WTC11 (cell line): ENCODE data around the gene B4GALT4. TPM values are rescaled to one million over a fixed set of nuclear protein-coding genes. Genes with fewer than 3 reads are reported as not detected.

Source experiments
- ATAC-seq: fragments of 200-7000 bp; cut with Tn5 transposase; 2 replicates; pipeline ENCODE4 v1.10.0; 2021; ENCODE audit warnings: mild to moderate bottlenecking, moderate library complexity
- CTCF ChIA-PET: fragments of 300-600 bp; sonication (Branson Sonifier 250); formaldehyde crosslinking; loops from one replicate; lab custom pipeline; 2021; ENCODE audit warnings: antibody characterized with exemption; lab: Charles Lee
- POLR2A ChIA-PET: fragments of 350-600 bp; sonication (Branson Sonifier 250); formaldehyde crosslinking; loops from one replicate; lab custom pipeline; 2021; ENCODE audit warnings: antibody characterized with exemption; lab: Charles Lee
- DNase-seq: peaks from one replicate; pipeline ENCODE4 v3.0.0; 2021; ENCODE audit warnings: low spot score
- H3K27ac Mint-ChIP-seq: 2 replicates; pipeline ENCODE4 v1.8.0; 2021; ENCODE audit warnings: mixed read lengths
- H3K27me3 Mint-ChIP-seq: 2 replicates; pipeline ENCODE4 v1.8.0; 2021; ENCODE audit warnings: low read depth, mild to moderate bottlenecking, moderate library complexity, mixed read lengths
- H3K36me3 Mint-ChIP-seq: 2 replicates; pipeline ENCODE4 v1.8.0; 2021; ENCODE audit warnings: mixed read lengths
- H3K4me1 Mint-ChIP-seq: 2 replicates; pipeline ENCODE4 v1.8.0; 2022; ENCODE audit warnings: mixed read lengths
- H3K4me3 Mint-ChIP-seq: 2 replicates; pipeline ENCODE4 v1.8.0; 2021; ENCODE audit warnings: mild to moderate bottlenecking, moderate library complexity, mixed read lengths
- H3K9me3 Mint-ChIP-seq: 2 replicates; pipeline ENCODE4 v1.8.0; 2021; ENCODE audit warnings: mixed read lengths
- EMX1 ChIP-seq: fragments of 250-450 bp; sonication (Bioruptor Pico); IDR thresholded peaks from 2 replicates; pipeline ENCODE4 v1.8.0; 2021; ENCODE audit warnings: mild to moderate bottlenecking
- ESRRA ChIP-seq: sonication (generic); formaldehyde crosslinking; IDR thresholded peaks from 2 replicates; pipeline ENCODE4 v1.8.1; 2022; ENCODE audit warnings: mild to moderate bottlenecking, missing genetic modification reagents, borderline replicate concordance
- ETV6 ChIP-seq: sonication (generic); formaldehyde crosslinking; IDR thresholded peaks from 2 replicates; pipeline ENCODE4 v1.8.1; 2022; ENCODE audit warnings: mild to moderate bottlenecking, missing genetic modification reagents
- FOXK1 ChIP-seq: sonication (generic); formaldehyde crosslinking; IDR thresholded peaks from 2 replicates; pipeline ENCODE4 v1.8.0; 2022; ENCODE audit warnings: mild to moderate bottlenecking, moderate library complexity, missing genetic modification reagents
- GRHL2 ChIP-seq: fragments of 250-450 bp; sonication (Bioruptor Pico); IDR thresholded peaks from 2 replicates; pipeline ENCODE4 v1.8.0; 2022; ENCODE audit warnings: mild to moderate bottlenecking, moderate library complexity; ENCODE audit not compliant: insufficient replicate concordance, severe bottlenecking
- HMGA2 ChIP-seq: fragments of 250-450 bp; sonication (Bioruptor Pico); IDR thresholded peaks from 2 replicates; pipeline ENCODE4 v1.4.0; 2021; ENCODE audit warnings: mild to moderate bottlenecking, moderate library complexity
- IRF2 ChIP-seq: sonication (generic); formaldehyde crosslinking; IDR thresholded peaks from 2 replicates; pipeline ENCODE4 v1.8.0; 2022; ENCODE audit warnings: low read depth, missing genetic modification reagents, borderline replicate concordance
- NR3C1 ChIP-seq: sonication (generic); formaldehyde crosslinking; conservative IDR thresholded peaks from 2 replicates; pipeline ENCODE4 v1.8.1; 2023; ENCODE audit warnings: low read depth, mild to moderate bottlenecking, missing genetic modification reagents
- ZNF219 ChIP-seq: sonication (generic); formaldehyde crosslinking; IDR thresholded peaks from 2 replicates; pipeline ENCODE4 v1.8.0; 2023; ENCODE audit warnings: missing genetic modification reagents, mild to moderate bottlenecking, borderline replicate concordance
- total RNA-seq: library from RNA; stranded (reverse); gene quantifications from 3 replicates; pipeline ENCODE4 v1.2.3, GENCODE V29; 2021
- TF ChIP-seq, protein P1 (sequence below): fragments of 250-450 bp; sonication (Bioruptor Pico); IDR thresholded peaks from 2 replicates; pipeline ENCODE4 v1.9.0; 2021; ENCODE audit warnings: mild to moderate bottlenecking
- TF ChIP-seq, protein P2 (sequence below): sonication (generic); formaldehyde crosslinking; IDR thresholded peaks from 2 replicates; pipeline ENCODE4 v1.8.1; 2022; ENCODE audit warnings: missing genetic modification reagents, borderline replicate concordance
- TF ChIP-seq, protein P3 (sequence below): fragments of 200-600 bp; IDR thresholded peaks from 2 replicates; pipeline ENCODE4 v1.8.0; 2022; ENCODE audit warnings: antibody characterized with exemption
- TF ChIP-seq, protein P4 (sequence below): sonication (generic); formaldehyde crosslinking; IDR thresholded peaks from 2 replicates; pipeline ENCODE4 v1.8.0; 2023; ENCODE audit warnings: mild to moderate bottlenecking, missing genetic modification reagents
- TF ChIP-seq, protein P5 (sequence below): sonication (generic); formaldehyde crosslinking; IDR thresholded peaks from 2 replicates; pipeline ENCODE4 v1.8.1; 2023; ENCODE audit warnings: mild to moderate bottlenecking, missing genetic modification reagents, moderate library complexity
- TF ChIP-seq, protein P6 (sequence below): sonication (generic); formaldehyde crosslinking; IDR thresholded peaks from 2 replicates; pipeline ENCODE4 v1.8.0; 2023; ENCODE audit warnings: missing genetic modification reagents
- TF ChIP-seq, protein P7 (sequence below): sonication (generic); formaldehyde crosslinking; IDR thresholded peaks from 2 replicates; pipeline ENCODE4 v1.8.1; 2022; ENCODE audit warnings: mild to moderate bottlenecking, missing genetic modification reagents, moderate library complexity, borderline replicate concordance
- TF ChIP-seq, protein P8 (sequence below): sonication (generic); formaldehyde crosslinking; IDR thresholded peaks from 2 replicates; pipeline ENCODE4 v1.8.1; 2023; ENCODE audit warnings: mild to moderate bottlenecking, missing genetic modification reagents, borderline replicate concordance

Gene B4GALT4
- total RNA-seq, 1 experiment from 2014 or later = 37.7 TPM

DNA sequence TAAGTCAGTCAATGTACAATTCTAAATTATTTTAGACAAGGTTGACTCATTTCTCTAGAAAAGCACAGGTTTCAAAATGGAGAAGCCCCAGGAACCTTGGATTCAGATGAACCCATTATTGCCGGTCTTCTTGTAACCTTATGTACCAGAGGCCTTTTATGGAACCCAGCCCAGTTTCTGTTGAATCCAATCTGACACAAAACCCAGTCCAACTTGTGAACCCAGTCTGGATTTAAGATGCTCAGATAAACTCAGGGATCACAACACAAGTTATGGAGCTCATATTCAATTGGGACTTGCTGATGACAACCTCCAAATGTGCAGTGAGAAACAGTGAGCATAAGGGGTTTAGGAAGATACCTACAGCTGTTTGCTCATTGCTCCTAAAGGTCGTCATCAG, 16.4 kb upstream of the B4GALT4 start:
- no peak for DNase-seq
- no peak overlapping the region for H3K4me3 Mint-ChIP-seq
- peaks cover 13% of the 10 kb centered on the region for H3K9me3 Mint-ChIP-seq
- POLR2A ChIA-PET = no interaction called here
- TF ChIP-seq, protein P1, sequence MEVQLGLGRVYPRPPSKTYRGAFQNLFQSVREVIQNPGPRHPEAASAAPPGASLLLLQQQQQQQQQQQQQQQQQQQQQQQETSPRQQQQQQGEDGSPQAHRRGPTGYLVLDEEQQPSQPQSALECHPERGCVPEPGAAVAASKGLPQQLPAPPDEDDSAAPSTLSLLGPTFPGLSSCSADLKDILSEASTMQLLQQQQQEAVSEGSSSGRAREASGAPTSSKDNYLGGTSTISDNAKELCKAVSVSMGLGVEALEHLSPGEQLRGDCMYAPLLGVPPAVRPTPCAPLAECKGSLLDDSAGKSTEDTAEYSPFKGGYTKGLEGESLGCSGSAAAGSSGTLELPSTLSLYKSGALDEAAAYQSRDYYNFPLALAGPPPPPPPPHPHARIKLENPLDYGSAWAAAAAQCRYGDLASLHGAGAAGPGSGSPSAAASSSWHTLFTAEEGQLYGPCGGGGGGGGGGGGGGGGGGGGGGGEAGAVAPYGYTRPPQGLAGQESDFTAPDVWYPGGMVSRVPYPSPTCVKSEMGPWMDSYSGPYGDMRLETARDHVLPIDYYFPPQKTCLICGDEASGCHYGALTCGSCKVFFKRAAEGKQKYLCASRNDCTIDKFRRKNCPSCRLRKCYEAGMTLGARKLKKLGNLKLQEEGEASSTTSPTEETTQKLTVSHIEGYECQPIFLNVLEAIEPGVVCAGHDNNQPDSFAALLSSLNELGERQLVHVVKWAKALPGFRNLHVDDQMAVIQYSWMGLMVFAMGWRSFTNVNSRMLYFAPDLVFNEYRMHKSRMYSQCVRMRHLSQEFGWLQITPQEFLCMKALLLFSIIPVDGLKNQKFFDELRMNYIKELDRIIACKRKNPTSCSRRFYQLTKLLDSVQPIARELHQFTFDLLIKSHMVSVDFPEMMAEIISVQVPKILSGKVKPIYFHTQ (CRISPR knock-in tag) = no peak
- TF ChIP-seq, protein P2, sequence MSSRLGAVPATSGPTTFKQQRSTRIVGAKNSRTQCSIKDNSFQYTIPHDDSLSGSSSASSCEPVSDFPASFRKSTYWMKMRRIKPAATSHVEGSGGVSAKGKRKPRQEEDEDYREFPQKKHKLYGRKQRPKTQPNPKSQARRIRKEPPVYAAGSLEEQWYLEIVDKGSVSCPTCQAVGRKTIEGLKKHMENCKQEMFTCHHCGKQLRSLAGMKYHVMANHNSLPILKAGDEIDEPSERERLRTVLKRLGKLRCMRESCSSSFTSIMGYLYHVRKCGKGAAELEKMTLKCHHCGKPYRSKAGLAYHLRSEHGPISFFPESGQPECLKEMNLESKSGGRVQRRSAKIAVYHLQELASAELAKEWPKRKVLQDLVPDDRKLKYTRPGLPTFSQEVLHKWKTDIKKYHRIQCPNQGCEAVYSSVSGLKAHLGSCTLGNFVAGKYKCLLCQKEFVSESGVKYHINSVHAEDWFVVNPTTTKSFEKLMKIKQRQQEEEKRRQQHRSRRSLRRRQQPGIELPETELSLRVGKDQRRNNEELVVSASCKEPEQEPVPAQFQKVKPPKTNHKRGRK (CRISPR knock-in tag) = no peak
- TF ChIP-seq EMX1 (CRISPR knock-in tag) (no peak), IRF2 (no peak), ZNF219 (no peak), NR3C1 (CRISPR knock-in tag) (no peak), GRHL2 (CRISPR knock-in tag) (no peak), ESRRA (CRISPR knock-in tag) (no peak), ETV6 (CRISPR knock-in tag) (no peak), FOXK1 (CRISPR knock-in tag) (no peak), HMGA2 (CRISPR knock-in tag) (no peak)
- TF ChIP-seq, protein P3, sequence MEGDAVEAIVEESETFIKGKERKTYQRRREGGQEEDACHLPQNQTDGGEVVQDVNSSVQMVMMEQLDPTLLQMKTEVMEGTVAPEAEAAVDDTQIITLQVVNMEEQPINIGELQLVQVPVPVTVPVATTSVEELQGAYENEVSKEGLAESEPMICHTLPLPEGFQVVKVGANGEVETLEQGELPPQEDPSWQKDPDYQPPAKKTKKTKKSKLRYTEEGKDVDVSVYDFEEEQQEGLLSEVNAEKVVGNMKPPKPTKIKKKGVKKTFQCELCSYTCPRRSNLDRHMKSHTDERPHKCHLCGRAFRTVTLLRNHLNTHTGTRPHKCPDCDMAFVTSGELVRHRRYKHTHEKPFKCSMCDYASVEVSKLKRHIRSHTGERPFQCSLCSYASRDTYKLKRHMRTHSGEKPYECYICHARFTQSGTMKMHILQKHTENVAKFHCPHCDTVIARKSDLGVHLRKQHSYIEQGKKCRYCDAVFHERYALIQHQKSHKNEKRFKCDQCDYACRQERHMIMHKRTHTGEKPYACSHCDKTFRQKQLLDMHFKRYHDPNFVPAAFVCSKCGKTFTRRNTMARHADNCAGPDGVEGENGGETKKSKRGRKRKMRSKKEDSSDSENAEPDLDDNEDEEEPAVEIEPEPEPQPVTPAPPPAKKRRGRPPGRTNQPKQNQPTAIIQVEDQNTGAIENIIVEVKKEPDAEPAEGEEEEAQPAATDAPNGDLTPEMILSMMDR = no peak
- TF ChIP-seq, protein P4, sequence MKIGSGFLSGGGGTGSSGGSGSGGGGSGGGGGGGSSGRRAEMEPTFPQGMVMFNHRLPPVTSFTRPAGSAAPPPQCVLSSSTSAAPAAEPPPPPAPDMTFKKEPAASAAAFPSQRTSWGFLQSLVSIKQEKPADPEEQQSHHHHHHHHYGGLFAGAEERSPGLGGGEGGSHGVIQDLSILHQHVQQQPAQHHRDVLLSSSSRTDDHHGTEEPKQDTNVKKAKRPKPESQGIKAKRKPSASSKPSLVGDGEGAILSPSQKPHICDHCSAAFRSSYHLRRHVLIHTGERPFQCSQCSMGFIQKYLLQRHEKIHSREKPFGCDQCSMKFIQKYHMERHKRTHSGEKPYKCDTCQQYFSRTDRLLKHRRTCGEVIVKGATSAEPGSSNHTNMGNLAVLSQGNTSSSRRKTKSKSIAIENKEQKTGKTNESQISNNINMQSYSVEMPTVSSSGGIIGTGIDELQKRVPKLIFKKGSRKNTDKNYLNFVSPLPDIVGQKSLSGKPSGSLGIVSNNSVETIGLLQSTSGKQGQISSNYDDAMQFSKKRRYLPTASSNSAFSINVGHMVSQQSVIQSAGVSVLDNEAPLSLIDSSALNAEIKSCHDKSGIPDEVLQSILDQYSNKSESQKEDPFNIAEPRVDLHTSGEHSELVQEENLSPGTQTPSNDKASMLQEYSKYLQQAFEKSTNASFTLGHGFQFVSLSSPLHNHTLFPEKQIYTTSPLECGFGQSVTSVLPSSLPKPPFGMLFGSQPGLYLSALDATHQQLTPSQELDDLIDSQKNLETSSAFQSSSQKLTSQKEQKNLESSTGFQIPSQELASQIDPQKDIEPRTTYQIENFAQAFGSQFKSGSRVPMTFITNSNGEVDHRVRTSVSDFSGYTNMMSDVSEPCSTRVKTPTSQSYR (CRISPR knock-in tag) = no peak
- TF ChIP-seq, protein P5, sequence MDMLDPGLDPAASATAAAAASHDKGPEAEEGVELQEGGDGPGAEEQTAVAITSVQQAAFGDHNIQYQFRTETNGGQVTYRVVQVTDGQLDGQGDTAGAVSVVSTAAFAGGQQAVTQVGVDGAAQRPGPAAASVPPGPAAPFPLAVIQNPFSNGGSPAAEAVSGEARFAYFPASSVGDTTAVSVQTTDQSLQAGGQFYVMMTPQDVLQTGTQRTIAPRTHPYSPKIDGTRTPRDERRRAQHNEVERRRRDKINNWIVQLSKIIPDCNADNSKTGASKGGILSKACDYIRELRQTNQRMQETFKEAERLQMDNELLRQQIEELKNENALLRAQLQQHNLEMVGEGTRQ (CRISPR knock-in tag) = no peak
- TF ChIP-seq, protein P6, sequence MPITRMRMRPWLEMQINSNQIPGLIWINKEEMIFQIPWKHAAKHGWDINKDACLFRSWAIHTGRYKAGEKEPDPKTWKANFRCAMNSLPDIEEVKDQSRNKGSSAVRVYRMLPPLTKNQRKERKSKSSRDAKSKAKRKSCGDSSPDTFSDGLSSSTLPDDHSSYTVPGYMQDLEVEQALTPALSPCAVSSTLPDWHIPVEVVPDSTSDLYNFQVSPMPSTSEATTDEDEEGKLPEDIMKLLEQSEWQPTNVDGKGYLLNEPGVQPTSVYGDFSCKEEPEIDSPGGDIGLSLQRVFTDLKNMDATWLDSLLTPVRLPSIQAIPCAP (CRISPR knock-in tag) = no peak
- TF ChIP-seq, protein P7, sequence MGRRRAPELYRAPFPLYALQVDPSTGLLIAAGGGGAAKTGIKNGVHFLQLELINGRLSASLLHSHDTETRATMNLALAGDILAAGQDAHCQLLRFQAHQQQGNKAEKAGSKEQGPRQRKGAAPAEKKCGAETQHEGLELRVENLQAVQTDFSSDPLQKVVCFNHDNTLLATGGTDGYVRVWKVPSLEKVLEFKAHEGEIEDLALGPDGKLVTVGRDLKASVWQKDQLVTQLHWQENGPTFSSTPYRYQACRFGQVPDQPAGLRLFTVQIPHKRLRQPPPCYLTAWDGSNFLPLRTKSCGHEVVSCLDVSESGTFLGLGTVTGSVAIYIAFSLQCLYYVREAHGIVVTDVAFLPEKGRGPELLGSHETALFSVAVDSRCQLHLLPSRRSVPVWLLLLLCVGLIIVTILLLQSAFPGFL = no peak
- TF ChIP-seq, protein P8, sequence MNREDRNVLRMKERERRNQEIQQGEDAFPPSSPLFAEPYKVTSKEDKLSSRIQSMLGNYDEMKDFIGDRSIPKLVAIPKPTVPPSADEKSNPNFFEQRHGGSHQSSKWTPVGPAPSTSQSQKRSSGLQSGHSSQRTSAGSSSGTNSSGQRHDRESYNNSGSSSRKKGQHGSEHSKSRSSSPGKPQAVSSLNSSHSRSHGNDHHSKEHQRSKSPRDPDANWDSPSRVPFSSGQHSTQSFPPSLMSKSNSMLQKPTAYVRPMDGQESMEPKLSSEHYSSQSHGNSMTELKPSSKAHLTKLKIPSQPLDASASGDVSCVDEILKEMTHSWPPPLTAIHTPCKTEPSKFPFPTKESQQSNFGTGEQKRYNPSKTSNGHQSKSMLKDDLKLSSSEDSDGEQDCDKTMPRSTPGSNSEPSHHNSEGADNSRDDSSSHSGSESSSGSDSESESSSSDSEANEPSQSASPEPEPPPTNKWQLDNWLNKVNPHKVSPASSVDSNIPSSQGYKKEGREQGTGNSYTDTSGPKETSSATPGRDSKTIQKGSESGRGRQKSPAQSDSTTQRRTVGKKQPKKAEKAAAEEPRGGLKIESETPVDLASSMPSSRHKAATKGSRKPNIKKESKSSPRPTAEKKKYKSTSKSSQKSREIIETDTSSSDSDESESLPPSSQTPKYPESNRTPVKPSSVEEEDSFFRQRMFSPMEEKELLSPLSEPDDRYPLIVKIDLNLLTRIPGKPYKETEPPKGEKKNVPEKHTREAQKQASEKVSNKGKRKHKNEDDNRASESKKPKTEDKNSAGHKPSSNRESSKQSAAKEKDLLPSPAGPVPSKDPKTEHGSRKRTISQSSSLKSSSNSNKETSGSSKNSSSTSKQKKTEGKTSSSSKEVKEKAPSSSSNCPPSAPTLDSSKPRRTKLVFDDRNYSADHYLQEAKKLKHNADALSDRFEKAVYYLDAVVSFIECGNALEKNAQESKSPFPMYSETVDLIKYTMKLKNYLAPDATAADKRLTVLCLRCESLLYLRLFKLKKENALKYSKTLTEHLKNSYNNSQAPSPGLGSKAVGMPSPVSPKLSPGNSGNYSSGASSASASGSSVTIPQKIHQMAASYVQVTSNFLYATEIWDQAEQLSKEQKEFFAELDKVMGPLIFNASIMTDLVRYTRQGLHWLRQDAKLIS (CRISPR knock-in tag) = no peak
- TF ChIP-seq, all 79 proteins: peak for 0
- Mint-ChIP-seq H3K4me1 (peaks cover 62% of the 10 kb centered on the region), H3K36me3 (no peaks in the 10 kb centered on the region; the same call in 1 of the 2 replicates), H3K27me3 (no peaks in the 10 kb centered on the region), H3K27ac (peak overlapping the region; percentile 75)
- no peak for ATAC-seq
- CTCF ChIA-PET = interaction anchor here (0.9 to 2.6 kb wide), 2 partner anchors 16 to 108 kb away, joined by 3 to 12 read pairs; partner anchors contain the start of gene B4GALT4
